ENCODE results near the gene CIAO2B. TPM values are rescaled to one million over a fixed set of nuclear protein-coding genes. Genes with fewer than 3 reads are reported as not detected.

Gene CIAO2B
- total and polyA plus RNA-seq, 2 donors (not counting 3 experiments of a cell fraction or from before 2014, with no cell fraction given) = 78.7 to 314 TPM

DNA sequence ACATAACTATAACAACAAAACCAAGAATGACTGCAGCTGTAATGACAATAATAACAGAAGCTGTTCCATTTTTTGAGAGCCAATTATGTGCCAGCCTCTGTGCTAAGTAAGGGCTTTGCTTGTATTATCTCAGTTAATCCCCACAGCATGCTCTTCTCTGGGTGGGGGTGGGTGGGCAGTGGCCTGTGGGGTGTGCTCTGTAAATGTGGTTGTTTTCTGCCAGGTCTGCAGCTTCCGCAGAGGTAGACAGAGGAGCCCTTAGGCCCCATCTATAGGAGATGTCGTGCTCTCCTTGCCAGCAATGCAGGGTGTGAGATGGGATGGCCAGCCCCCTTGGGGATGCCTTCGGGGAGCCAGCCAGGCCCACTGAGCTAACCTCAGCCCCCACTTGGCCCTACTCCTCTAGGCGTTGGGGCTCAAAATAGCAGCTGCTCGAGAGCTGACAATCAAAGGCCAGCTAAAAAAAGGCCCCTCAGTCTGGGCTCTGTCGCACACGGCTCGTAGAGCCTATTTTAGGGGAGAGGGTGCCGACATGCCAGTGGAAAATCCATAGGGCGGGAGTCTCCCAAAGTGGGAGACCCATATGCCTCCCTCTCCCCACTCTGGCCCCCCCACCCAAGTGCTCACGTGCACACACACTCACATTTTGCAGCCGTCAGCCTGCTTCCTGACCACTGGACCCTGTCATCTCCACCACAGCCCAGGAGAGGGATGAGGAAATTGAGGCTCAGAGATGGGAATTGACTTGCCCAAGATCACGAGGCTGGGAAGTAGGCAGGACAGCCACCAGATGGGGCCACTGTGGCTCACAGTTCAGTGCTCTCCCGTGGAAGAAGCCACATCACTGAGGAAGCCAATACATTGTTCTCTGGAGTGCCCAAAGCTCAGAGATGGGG is 31.3 kb downstream of the CIAO2B start:
- DNase-seq (ENCODE audit: low read depth, low spot score) = no peak
- TF ChIP-seq POLR2A (IDR thresholded peaks at IDR 0.05; ENCODE audit: low read depth, low read length) = no peak
- TF ChIP-seq FOS (IDR thresholded peaks at IDR 0.05; ENCODE audit: borderline replicate concordance, insufficient read depth, low read length) = no peak
- TF ChIP-seq EZH2 (IDR thresholded peaks at IDR 0.05; ENCODE audit: borderline replicate concordance, low read depth, low read length, severe bottlenecking) = no peak
- TF ChIP-seq, protein P1, sequence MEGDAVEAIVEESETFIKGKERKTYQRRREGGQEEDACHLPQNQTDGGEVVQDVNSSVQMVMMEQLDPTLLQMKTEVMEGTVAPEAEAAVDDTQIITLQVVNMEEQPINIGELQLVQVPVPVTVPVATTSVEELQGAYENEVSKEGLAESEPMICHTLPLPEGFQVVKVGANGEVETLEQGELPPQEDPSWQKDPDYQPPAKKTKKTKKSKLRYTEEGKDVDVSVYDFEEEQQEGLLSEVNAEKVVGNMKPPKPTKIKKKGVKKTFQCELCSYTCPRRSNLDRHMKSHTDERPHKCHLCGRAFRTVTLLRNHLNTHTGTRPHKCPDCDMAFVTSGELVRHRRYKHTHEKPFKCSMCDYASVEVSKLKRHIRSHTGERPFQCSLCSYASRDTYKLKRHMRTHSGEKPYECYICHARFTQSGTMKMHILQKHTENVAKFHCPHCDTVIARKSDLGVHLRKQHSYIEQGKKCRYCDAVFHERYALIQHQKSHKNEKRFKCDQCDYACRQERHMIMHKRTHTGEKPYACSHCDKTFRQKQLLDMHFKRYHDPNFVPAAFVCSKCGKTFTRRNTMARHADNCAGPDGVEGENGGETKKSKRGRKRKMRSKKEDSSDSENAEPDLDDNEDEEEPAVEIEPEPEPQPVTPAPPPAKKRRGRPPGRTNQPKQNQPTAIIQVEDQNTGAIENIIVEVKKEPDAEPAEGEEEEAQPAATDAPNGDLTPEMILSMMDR (IDR thresholded peaks at IDR 0.05; ENCODE audit: extremely low read depth in 1 of 2, insufficient read depth in 1 of 2, low read depth in 1 of 2, low read length in 2 of 2) = no peak
- no peak for TF ChIP-seq GATA2 (IDR thresholded peaks at IDR 0.05; ENCODE audit: insufficient read depth, insufficient read length, low read depth, low read length)
- no peak for TF ChIP-seq JUN (IDR thresholded peaks at IDR 0.05; ENCODE audit: borderline replicate concordance, insufficient read depth, insufficient read length, low read depth)
- no peak for TF ChIP-seq MYC (IDR thresholded peaks at IDR 0.05; ENCODE audit: low read depth, low read length)
- TF ChIP-seq MAX (IDR thresholded peaks at IDR 0.05; ENCODE audit: insufficient read depth, insufficient read length) = no peak
- no peak for TF ChIP-seq POLR2AphosphoS5 (IDR thresholded peaks at IDR 0.05; ENCODE audit: insufficient read depth, low read depth, low read length)
- Histone ChIP-seq H3K9me3 (replicated peaks; ENCODE audit: control insufficient read depth, insufficient read depth, low read length) (no peaks in the 10 kb centered on the region), H3K4me1 (ENCODE audit: control insufficient read depth, extremely low read depth, insufficient read depth, low read length) (peaks cover 8% of the 10 kb centered on the region), H2AFZ (ENCODE audit: low read depth, low read length) (no peak overlapping the region), H3K27me3 (ENCODE audit: control insufficient read depth in 2 of 2, insufficient read depth in 2 of 2, low read length in 2 of 2) (no peaks in the 10 kb centered on the region), H3K4me3 (replicated peaks in 1 of 3; ENCODE audit: insufficient read depth in 1 of 3, low read depth in 1 of 3, low read length in 3 of 3) (no peak overlapping the region), H3K36me3 (ENCODE audit: control insufficient read depth in 2 of 2, extremely low read depth in 1 of 2, insufficient read depth in 2 of 2, low read length in 2 of 2) (no peaks in the 10 kb centered on the region), H4K20me1 (replicated peaks; ENCODE audit: control insufficient read depth, extremely low read depth, insufficient read depth, low read length) (no peaks in the 10 kb centered on the region), H3K27ac (ENCODE audit: insufficient read depth, low read depth, low read length) (no peak overlapping the region), H3K9ac (replicated peaks; ENCODE audit: extremely low read depth, insufficient read depth, low read length) (no peak overlapping the region), H3K4me2 (ENCODE audit: insufficient read depth, low read length) (no peak overlapping the region), H3K9me1 (replicated peaks; ENCODE audit: control insufficient read depth, extremely low read depth, insufficient read depth, low read length) (no peaks in the 10 kb centered on the region), H3K79me2 (ENCODE audit: control insufficient read depth, insufficient read depth, low read length) (no peaks in the 10 kb centered on the region)
- no TSS peak for BruUV-seq (replicated peaks)
- intact Hi-C loops (cut with micrococcal nuclease) (no loop called here), dilution Hi-C loops (cut with MboI; ENCODE audit: extremely low pct_ligation_motif_present, low sequenced_read_pairs) (no loop called here)
- ChIA-PET CTCF (interaction anchor here (1.0 to 1.6 kb wide), 3 partner anchors 7 to 35 kb away, joined by 3 to 4 read pairs (median 3); no protein-coding TSS in a partner anchor), POLR2A (no interaction called here)
- no peak for FAIRE-seq
